ENCODE measurements around the gene CLDN22.
"Not testable (repeated sequence)": the region's sequence is repeated elsewhere in the genome, so short reads cannot be mapped to it uniquely, and the experiment has no call there.

The CLDN22 gene

DNA sequence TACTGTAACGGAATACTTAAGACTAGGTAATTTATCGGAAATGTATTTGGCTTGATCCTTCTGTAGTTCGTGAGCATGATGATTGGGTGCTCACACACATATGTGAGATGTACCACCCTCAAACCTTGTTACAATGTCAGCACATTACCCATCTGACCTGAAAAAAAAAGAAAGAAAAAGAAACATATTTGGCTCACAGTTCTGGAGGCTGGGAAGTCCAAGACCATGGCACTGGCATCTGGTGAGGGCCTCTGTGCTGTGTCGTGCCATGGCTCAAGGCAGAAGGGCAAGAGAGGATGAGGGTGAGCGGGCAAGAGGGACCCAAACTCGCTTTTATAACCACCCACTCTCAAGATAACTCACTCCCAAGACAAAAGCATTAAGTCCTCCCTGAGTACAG lies 9.2 kb upstream of the CLDN22 start:
- H3K79me2 ChIP-seq (ENCODE audit: insufficient read depth, low read depth) = no peaks in the 10 kb centered on the region
- no peak overlapping the region for H3K4me3 ChIP-seq (IDR thresholded peaks at IDR 0.05; ENCODE audit: insufficient read depth, low read depth, low read length)
- H3K4me1 ChIP-seq (ENCODE audit: low read depth, poor library complexity, severe bottlenecking) = no peaks in the 10 kb centered on the region
- no peaks in the 10 kb centered on the region for H3K36me3 ChIP-seq (ENCODE audit: insufficient read depth)
- H2AFZ ChIP-seq (ENCODE audit: low read depth) = no peak overlapping the region
- H4K20me1 ChIP-seq (ENCODE audit: insufficient read depth) = no peaks in the 10 kb centered on the region
- no peak overlapping the region for H3K9ac ChIP-seq
- TF ChIP-seq, protein P1, sequence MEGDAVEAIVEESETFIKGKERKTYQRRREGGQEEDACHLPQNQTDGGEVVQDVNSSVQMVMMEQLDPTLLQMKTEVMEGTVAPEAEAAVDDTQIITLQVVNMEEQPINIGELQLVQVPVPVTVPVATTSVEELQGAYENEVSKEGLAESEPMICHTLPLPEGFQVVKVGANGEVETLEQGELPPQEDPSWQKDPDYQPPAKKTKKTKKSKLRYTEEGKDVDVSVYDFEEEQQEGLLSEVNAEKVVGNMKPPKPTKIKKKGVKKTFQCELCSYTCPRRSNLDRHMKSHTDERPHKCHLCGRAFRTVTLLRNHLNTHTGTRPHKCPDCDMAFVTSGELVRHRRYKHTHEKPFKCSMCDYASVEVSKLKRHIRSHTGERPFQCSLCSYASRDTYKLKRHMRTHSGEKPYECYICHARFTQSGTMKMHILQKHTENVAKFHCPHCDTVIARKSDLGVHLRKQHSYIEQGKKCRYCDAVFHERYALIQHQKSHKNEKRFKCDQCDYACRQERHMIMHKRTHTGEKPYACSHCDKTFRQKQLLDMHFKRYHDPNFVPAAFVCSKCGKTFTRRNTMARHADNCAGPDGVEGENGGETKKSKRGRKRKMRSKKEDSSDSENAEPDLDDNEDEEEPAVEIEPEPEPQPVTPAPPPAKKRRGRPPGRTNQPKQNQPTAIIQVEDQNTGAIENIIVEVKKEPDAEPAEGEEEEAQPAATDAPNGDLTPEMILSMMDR (conservative IDR thresholded peaks at IDR 0.05; ENCODE audit: low read depth, low read length) = no peak
- no peak overlapping the region for H3K4me2 ChIP-seq
- H3K27ac ChIP-seq = no peak overlapping the region
- no peaks in the 10 kb centered on the region for H3K27me3 ChIP-seq (ENCODE audit: insufficient read depth, low read depth)

DNA sequence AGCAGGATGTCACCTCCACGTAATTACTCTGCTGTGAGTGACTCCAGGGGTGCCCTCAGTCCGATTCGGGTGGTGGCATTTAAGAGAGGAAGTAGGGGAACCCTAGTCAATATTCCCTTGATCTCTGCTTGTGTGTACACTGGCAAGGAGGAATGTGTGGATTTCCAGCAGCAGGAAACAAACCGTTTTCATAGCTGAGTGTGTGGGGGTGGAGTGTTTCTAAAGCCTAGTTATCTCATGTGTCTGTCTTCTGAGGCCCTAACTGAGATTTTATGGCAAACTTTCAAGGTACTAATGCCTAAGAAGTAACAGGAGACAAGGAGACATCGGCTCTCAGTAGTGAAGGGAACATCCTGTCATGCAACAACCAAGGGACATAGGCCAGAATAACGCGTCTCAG lies 8.8 kb upstream of the CLDN22 start:
- Histone ChIP-seq H3K4me3 (IDR thresholded peaks at IDR 0.05; ENCODE audit: insufficient read depth, low read depth, low read length) (no peak overlapping the region), H4K20me1 (ENCODE audit: insufficient read depth) (no peaks in the 10 kb centered on the region), H3K36me3 (ENCODE audit: insufficient read depth) (no peaks in the 10 kb centered on the region), H3K4me2 (no peak overlapping the region), H3K27ac (no peak overlapping the region), H3K79me2 (ENCODE audit: insufficient read depth, low read depth) (no peaks in the 10 kb centered on the region), H3K4me1 (ENCODE audit: low read depth, poor library complexity, severe bottlenecking) (no peaks in the 10 kb centered on the region), H3K9ac (no peak overlapping the region), H2AFZ (ENCODE audit: low read depth) (no peak overlapping the region), H3K27me3 (ENCODE audit: insufficient read depth, low read depth) (no peaks in the 10 kb centered on the region)
- TF ChIP-seq, protein P1 (conservative IDR thresholded peaks at IDR 0.05; ENCODE audit: low read depth, low read length) = no peak

DNA sequence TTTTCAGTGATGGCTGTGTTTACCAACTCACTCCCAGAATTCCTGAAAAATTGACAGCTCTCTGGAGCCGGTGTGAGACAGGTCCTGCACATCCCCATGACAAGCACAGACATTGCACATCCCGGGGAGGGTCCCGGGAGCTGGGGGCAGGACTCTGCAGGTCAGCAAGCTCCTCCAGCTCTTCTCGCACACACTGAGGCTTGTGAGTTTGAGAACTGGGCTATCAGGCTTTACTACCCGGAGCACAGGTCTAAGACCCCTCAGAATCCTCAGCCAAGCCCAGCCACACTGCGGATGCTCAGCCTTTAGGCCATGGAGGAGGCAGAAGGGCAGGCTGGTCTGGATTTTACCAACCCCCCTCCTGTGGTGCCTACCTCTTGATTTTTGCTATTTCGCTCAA lies 7.8 kb upstream of the CLDN22 start:
- Histone ChIP-seq H3K4me1 (ENCODE audit: low read depth, poor library complexity, severe bottlenecking) (no peaks in the 10 kb centered on the region), H2AFZ (ENCODE audit: low read depth) (no peak overlapping the region), H3K27ac (no peak overlapping the region), H3K79me2 (ENCODE audit: insufficient read depth, low read depth) (no peaks in the 10 kb centered on the region), H4K20me1 (ENCODE audit: insufficient read depth) (no peaks in the 10 kb centered on the region), H3K9ac (no peak overlapping the region), H3K4me2 (no peak overlapping the region), H3K4me3 (IDR thresholded peaks at IDR 0.05; ENCODE audit: insufficient read depth, low read depth, low read length) (no peak overlapping the region), H3K36me3 (ENCODE audit: insufficient read depth) (no peaks in the 10 kb centered on the region), H3K27me3 (ENCODE audit: insufficient read depth, low read depth) (no peaks in the 10 kb centered on the region)
- TF ChIP-seq, protein P1 (conservative IDR thresholded peaks at IDR 0.05; ENCODE audit: low read depth, low read length) = no peak

DNA sequence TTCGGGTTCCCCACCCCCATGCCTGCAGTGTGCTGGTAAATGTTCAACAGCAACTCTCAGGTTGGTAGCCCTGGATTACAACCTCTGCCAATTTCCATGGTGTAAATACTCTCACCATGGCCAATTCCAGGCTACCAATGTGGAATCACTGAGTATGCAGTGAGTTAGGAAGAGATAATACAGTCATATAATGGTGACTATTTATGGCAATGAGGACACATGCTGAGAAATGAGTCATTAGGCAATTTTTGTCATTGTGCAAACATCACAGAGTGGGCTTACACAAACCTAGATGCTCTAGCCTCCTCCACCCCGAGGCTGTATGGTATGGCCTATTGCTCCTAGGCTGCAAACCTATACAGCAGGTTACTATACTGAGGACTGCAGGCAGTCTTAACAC lies 6.8 kb upstream of the CLDN22 start:
- H3K79me2 ChIP-seq (ENCODE audit: insufficient read depth, low read depth) = no peaks in the 10 kb centered on the region
- H3K4me1 ChIP-seq (ENCODE audit: low read depth, poor library complexity, severe bottlenecking) = no peaks in the 10 kb centered on the region
- no peaks in the 10 kb centered on the region for H3K36me3 ChIP-seq (ENCODE audit: insufficient read depth)
- no peak overlapping the region for H3K4me2 ChIP-seq
- H3K27me3 ChIP-seq (ENCODE audit: insufficient read depth, low read depth) = no peaks in the 10 kb centered on the region
- H4K20me1 ChIP-seq (ENCODE audit: insufficient read depth) = no peaks in the 10 kb centered on the region
- TF ChIP-seq, protein P1 (conservative IDR thresholded peaks at IDR 0.05; ENCODE audit: low read depth, low read length) = no peak
- no peak overlapping the region for H3K27ac ChIP-seq
- H2AFZ ChIP-seq (ENCODE audit: low read depth) = no peak overlapping the region
- H3K4me3 ChIP-seq (IDR thresholded peaks at IDR 0.05; ENCODE audit: insufficient read depth, low read depth, low read length) = no peak overlapping the region
- no peak overlapping the region for H3K9ac ChIP-seq

DNA sequence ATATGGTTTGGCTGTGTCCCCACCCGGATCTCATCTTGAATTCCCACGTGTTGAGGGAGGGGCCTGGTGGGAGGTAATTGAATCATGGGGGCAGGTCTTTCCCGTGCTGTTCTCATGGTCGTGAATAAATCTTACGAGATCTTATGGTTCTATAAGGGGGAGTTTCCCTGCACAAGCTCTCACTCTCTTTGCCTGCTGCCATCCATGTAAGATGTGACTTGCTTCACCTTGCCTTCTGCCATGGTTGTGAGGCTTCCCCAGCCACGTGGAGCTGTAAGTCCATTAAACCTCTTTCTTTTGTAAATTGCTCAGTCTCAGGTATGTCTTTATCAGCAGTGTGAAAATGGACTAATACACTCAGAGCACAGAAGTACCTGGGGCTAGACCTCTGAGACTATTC lies 6.3 kb upstream of the CLDN22 start:
- not testable (repeated sequence) for H3K4me3 ChIP-seq (IDR thresholded peaks at IDR 0.05; ENCODE audit: insufficient read depth, low read depth, low read length)

More for the DNA sequence above, 6.3 kb upstream of the CLDN22 start:
- not testable (repeated sequence) for H4K20me1 ChIP-seq (ENCODE audit: insufficient read depth); H2AFZ ChIP-seq (ENCODE audit: low read depth); H3K4me2 ChIP-seq; H3K36me3 ChIP-seq (ENCODE audit: insufficient read depth); H3K79me2 ChIP-seq (ENCODE audit: insufficient read depth, low read depth); H3K4me1 ChIP-seq (ENCODE audit: low read depth, poor library complexity, severe bottlenecking); H3K9ac ChIP-seq; H3K27me3 ChIP-seq (ENCODE audit: insufficient read depth, low read depth); H3K27ac ChIP-seq

Data from KMS-11 (cell line).